Glutamatergic neuron (in vitro differentiated cells): ENCODE measurements around the gene ITGA2. TPM values are rescaled to one million over a fixed set of nuclear protein-coding genes. Genes with fewer than 3 reads are reported as not detected.

ENCODE experiments used
- DNase-seq: peaks from one replicate; pipeline ENCODE4 v3.0.0; 2022
- H3K27ac Mint-ChIP-seq: one replicate; pipeline ENCODE4 v1.8.0; 2020; ENCODE audit warnings: mild to moderate bottlenecking, mixed read lengths, inconsistent platforms; ENCODE audit not compliant: unreplicated experiment
- H3K27me3 Mint-ChIP-seq: one replicate; pipeline ENCODE4 v1.8.0; 2020; ENCODE audit warnings: mild to moderate bottlenecking, moderate library complexity, mixed read lengths, inconsistent platforms; ENCODE audit not compliant: unreplicated experiment
- H3K36me3 Mint-ChIP-seq: one replicate; pipeline ENCODE4 v1.8.0; 2020; ENCODE audit warnings: mild to moderate bottlenecking, mixed read lengths, inconsistent platforms; ENCODE audit not compliant: unreplicated experiment
- H3K4me1 Mint-ChIP-seq: one replicate; pipeline ENCODE4 v1.8.0; 2020; ENCODE audit warnings: mild to moderate bottlenecking, low read depth, mixed read lengths, inconsistent platforms; ENCODE audit not compliant: unreplicated experiment
- H3K4me3 Mint-ChIP-seq: one replicate; pipeline ENCODE4 v1.8.0; 2020; ENCODE audit warnings: mild to moderate bottlenecking, mixed read lengths, inconsistent platforms; ENCODE audit not compliant: unreplicated experiment
- H3K9me3 Mint-ChIP-seq: one replicate; pipeline ENCODE4 v1.8.0; 2020; ENCODE audit warnings: mild to moderate bottlenecking, moderate library complexity, mixed read lengths, inconsistent platforms; ENCODE audit not compliant: unreplicated experiment
- total RNA-seq: library from RNA; stranded (reverse); fragmentation: NEBNext Ultra II Directional; extraction: Animal tissue kit (Norgen Biotek cat#: 25700); gene quantifications from one replicate; pipeline ENCODE4 v1.2.1, GENCODE V29; 2021; ENCODE audit not compliant: unreplicated experiment
- TF ChIP-seq, protein P1 (sequence below): fragments of 200-600 bp; sonication (generic); IDR thresholded peaks from one replicate; pipeline ENCODE4 v1.5.0; 2021; ENCODE audit not compliant: partially characterized antibody, unreplicated experiment

Gene ITGA2
- total RNA-seq, 1 donor from 2014 or later = not detected

DNA sequence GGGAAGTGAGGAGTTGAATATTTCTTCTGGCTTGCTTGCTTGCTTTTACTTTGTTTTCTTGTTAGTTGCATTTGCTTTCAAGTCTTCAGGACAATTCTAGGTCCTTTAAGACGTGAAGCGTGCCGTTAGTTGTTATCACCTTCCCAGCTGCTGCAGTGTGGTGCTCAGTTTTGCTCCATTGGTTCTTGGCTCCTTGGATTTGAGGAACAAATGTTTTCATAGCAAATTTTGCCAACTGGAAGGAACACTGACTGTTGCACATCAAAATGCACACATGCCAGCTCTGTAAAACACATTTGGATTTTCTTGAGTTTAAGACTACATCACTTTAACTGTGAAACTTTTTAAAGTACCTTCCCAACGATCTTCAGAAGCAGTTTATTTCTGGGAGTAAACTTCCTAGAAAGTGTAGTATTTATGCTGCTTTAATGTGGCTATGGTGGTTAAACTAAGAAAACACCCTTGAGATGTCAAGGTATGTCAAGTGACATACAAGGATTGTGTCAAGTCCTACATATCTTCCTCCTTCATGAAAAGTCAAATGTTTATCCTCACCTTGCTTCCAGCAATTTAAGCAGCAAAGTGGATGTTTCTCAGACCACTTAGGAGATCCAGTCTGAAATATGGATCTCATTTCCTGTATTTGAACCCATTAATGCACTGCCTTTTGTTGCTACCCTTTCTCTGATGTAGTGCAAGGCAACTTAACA is 95.5 kb downstream of the ITGA2 start:
- no peaks in the 10 kb centered on the region for H3K4me1 Mint-ChIP-seq
- TF ChIP-seq, protein P1, sequence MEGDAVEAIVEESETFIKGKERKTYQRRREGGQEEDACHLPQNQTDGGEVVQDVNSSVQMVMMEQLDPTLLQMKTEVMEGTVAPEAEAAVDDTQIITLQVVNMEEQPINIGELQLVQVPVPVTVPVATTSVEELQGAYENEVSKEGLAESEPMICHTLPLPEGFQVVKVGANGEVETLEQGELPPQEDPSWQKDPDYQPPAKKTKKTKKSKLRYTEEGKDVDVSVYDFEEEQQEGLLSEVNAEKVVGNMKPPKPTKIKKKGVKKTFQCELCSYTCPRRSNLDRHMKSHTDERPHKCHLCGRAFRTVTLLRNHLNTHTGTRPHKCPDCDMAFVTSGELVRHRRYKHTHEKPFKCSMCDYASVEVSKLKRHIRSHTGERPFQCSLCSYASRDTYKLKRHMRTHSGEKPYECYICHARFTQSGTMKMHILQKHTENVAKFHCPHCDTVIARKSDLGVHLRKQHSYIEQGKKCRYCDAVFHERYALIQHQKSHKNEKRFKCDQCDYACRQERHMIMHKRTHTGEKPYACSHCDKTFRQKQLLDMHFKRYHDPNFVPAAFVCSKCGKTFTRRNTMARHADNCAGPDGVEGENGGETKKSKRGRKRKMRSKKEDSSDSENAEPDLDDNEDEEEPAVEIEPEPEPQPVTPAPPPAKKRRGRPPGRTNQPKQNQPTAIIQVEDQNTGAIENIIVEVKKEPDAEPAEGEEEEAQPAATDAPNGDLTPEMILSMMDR = no peak
- no peaks in the 10 kb centered on the region for H3K36me3 Mint-ChIP-seq
- no peak for DNase-seq
- H3K27me3 Mint-ChIP-seq = no peaks in the 10 kb centered on the region
- H3K27ac Mint-ChIP-seq = no peak overlapping the region
- no peak overlapping the region for H3K4me3 Mint-ChIP-seq
- H3K9me3 Mint-ChIP-seq = no peaks in the 10 kb centered on the region

GRCh38 chr5:53087171-53087570 is 98.0 kb downstream of the ITGA2 start:
- no peaks in the 10 kb centered on the region for H3K4me1 Mint-ChIP-seq
- H3K36me3 Mint-ChIP-seq = no peaks in the 10 kb centered on the region
- DNase-seq = no peak
- H3K4me3 Mint-ChIP-seq = no peak overlapping the region
- TF ChIP-seq, protein P1 = no peak
- H3K27me3 Mint-ChIP-seq = no peaks in the 10 kb centered on the region
- H3K27ac Mint-ChIP-seq = no peak overlapping the region
- H3K9me3 Mint-ChIP-seq = no peaks in the 10 kb centered on the region

DNA sequence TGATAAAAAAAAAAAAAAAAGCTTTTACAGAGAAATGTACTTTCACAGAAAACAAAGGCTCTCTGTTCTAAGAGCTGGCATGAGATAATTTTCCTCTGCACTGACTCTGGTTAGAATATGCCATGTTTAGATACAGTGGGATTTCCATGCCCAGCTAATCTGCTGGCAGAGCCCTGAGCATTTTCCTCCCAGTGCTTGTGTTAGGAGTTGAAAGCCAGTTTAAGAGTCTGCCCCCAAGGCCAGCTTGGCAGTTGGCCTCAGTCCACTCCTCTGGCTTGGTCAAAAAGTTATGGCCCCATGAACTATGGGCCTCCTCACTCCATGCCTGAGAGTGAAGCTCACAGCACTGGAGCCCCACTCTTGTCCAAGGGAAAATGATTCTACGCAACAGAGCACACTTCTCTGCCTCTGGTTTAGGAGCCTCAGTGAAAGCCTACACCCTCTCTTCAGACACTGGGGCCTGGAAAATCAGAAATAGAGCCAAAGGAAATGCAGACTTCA is 98.5 kb downstream of the ITGA2 start:
- no peaks in the 10 kb centered on the region for H3K9me3 Mint-ChIP-seq
- no peak for DNase-seq
- no peak overlapping the region for H3K4me3 Mint-ChIP-seq
- no peaks in the 10 kb centered on the region for H3K4me1 Mint-ChIP-seq
- TF ChIP-seq, protein P1 = no peak
- no peak overlapping the region for H3K27ac Mint-ChIP-seq
- no peaks in the 10 kb centered on the region for H3K27me3 Mint-ChIP-seq
- H3K36me3 Mint-ChIP-seq = no peaks in the 10 kb centered on the region

GRCh38 chr5:53089481-53089991 is 100.4 kb downstream of the ITGA2 start:
- Mint-ChIP-seq H3K9me3 (no peaks in the 10 kb centered on the region), H3K36me3 (no peaks in the 10 kb centered on the region), H3K4me1 (no peaks in the 10 kb centered on the region), H3K4me3 (no peak overlapping the region), H3K27ac (no peak overlapping the region), H3K27me3 (no peaks in the 10 kb centered on the region)
- DNase-seq = no peak
- TF ChIP-seq, protein P1 = no peak

- Mint-ChIP-seq H3K9me3 (no peaks in the 10 kb centered on the region), H3K36me3 (no peaks in the 10 kb centered on the region), H3K4me3 (no peak overlapping the region), H3K27me3 (no peaks in the 10 kb centered on the region), H3K4me1 (no peaks in the 10 kb centered on the region), H3K27ac (no peak overlapping the region)
- TF ChIP-seq, protein P1 = no peak
- DNase-seq = no peak
These were observed 101.1 kb downstream of the ITGA2 start for GRCh38 chr5:53090229-53090628.
